IPS-20b (cell line): Measurements from ENCODE around the gene SGSM2.
A peak's percentile ranks its signal among the peaks of the same experiment; 100 is the strongest.

Experiments used
- H3K27ac ChIP-seq: one replicate; pipeline ENCODE4 v1.5.1; 2013; ENCODE audit warnings: low read length
- H3K27me3 ChIP-seq: 2 replicates; pipeline ENCODE4 v1.6.1; 2013; ENCODE audit warnings: mild to moderate bottlenecking, low read length, inconsistent platforms; ENCODE audit not compliant: insufficient read depth
- H3K36me3 ChIP-seq: 2 replicates; pipeline ENCODE4 v1.6.1; 2013; ENCODE audit warnings: low read depth, mild to moderate bottlenecking, inconsistent platforms, low read length, moderate library complexity; ENCODE audit not compliant: insufficient read depth
- H3K4me1 ChIP-seq: 2 replicates; pipeline ENCODE4 v1.6.1; 2013; ENCODE audit warnings: mild to moderate bottlenecking, control low read depth, inconsistent platforms, low read length, moderate library complexity; ENCODE audit not compliant: insufficient read depth
- H3K4me3 ChIP-seq: 2 replicates; pipeline ENCODE4 v1.5.1; 2013; ENCODE audit warnings: mild to moderate bottlenecking, low read length, inconsistent platforms
- H3K9ac ChIP-seq: 2 replicates; pipeline ENCODE4 v1.6.1; 2013; ENCODE audit warnings: low read depth, mild to moderate bottlenecking, inconsistent platforms, low read length, moderate library complexity
- H3K9me3 ChIP-seq: 2 replicates; pipeline ENCODE4 v1.6.1; 2013; ENCODE audit warnings: mild to moderate bottlenecking, low read depth, low read length, inconsistent platforms; ENCODE audit not compliant: insufficient read depth

The SGSM2 gene

DNA sequence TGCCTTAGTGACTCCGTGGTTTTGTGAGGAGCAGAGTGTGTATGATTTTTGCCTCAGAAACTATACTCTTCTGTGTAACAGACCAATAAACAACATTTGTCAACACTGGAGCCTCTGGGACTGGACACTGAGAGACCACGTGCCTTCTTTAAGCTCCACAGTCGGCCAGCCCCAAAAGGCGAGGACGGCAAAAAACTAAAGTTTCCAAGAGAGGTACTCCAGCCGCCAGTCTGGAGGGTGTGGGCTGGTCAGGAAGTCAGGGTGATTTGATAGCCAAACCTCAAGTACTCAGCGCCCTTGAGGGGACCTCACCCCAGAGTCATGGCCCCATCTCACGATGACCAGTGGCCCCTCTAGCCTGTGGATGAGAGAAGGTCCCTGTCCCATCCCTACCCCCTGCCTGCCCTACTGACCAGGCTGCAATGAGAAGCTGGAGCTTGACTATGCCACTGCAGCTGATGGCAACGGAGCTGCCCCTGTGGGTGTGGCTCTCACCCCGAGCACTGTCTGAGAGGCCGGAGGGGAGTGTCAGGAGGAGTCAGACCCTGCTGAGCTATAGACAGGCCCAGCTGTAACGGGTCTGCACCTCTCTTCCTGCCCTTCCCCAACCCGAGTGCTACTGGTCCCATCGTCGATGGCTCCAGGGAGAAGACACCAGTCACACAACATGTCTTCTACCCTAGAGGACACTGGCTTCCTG, 43.8 kb downstream of the SGSM2 start:
- no peak overlapping the region for H3K9ac ChIP-seq
- H3K4me3 ChIP-seq: no peak overlapping the region
- H3K27ac ChIP-seq: no peak overlapping the region
- no peaks in the 10 kb centered on the region for H3K9me3 ChIP-seq
- H3K36me3 ChIP-seq: peaks cover 12% of the 10 kb centered on the region; the same call in 1 of the 2 replicates
- H3K4me1 ChIP-seq: no peaks in the 10 kb centered on the region; the same call in 1 of the 2 replicates
- H3K27me3 ChIP-seq: no peaks in the 10 kb centered on the region

DNA sequence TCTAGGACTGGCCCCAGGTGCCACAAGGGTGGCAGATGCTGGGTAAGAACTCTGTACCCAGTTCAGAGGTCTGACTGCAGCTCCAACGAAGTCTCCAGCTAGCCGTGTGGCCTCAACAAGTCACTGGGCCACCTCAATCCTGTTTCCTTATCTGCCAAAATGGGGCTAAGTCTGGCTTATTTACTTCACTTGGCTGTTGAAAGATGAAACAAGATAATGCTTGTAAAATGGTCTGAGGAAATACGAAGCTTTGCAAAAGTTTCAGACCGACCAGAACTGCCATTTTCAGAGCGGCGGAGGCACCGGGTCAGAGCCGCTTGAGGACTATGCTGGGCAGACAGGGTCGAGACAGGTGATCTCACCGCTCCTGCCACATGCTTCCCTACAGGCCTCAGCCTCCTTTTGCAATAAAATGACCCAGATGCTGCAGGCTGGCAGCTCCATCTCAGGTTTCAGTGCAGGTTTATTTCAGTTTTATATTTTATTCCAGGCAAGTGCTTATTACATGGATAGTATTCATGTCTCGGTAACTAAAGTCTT, 46.4 kb downstream of the SGSM2 start:
- Histone ChIP-seq H3K27me3 (no peaks in the 10 kb centered on the region), H3K9ac (peak overlapping the region; percentile 25; the same call in 1 of the 2 replicates), H3K36me3 (peaks cover 5% of the 10 kb centered on the region; the same call in 1 of the 2 replicates), H3K9me3 (no peaks in the 10 kb centered on the region), H3K27ac (no peak overlapping the region), H3K4me1 (no peaks in the 10 kb centered on the region; the same call in 1 of the 2 replicates), H3K4me3 (no peak overlapping the region)

DNA sequence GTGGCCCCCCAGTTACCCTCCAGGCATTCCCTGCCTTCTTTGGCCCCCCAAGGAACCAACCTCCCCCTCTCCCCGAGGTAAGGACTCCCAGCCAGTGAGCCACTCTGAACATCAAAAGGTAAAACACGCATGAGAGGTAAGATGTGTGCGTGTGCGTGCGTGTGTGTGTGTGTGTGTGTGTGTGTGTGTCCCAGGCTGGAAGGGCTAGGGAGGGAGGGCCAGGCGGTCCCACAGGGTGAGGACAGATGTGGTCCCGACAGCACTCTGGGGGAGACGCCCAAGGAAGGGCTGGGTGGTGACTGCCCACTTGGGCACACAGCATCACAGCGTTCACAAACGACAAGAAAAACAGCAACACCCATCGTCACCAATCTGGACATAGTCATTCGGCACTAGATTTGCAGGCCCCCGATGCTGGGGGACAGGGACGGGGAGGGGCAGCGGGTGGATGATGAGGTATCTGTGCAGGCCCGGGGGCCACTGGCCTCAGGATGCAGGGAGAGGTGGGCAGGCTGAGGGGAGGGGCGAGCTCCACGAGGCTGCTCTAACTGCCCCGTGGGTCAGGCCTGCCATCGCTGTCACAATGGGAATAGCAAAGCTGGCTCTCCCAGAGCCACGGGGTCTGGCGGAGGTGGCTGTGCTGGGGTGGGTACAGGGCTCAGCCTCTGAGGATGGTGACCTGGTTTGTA, 47.3 kb downstream of the SGSM2 start:
- no peak overlapping the region for H3K27ac ChIP-seq
- H3K27me3 ChIP-seq: no peaks in the 10 kb centered on the region
- H3K4me3 ChIP-seq: no peak overlapping the region
- H3K36me3 ChIP-seq: no peaks in the 10 kb centered on the region
- no peak overlapping the region for H3K9ac ChIP-seq
- no peaks in the 10 kb centered on the region; the same call in 1 of the 2 replicates for H3K4me1 ChIP-seq
- no peaks in the 10 kb centered on the region for H3K9me3 ChIP-seq

DNA sequence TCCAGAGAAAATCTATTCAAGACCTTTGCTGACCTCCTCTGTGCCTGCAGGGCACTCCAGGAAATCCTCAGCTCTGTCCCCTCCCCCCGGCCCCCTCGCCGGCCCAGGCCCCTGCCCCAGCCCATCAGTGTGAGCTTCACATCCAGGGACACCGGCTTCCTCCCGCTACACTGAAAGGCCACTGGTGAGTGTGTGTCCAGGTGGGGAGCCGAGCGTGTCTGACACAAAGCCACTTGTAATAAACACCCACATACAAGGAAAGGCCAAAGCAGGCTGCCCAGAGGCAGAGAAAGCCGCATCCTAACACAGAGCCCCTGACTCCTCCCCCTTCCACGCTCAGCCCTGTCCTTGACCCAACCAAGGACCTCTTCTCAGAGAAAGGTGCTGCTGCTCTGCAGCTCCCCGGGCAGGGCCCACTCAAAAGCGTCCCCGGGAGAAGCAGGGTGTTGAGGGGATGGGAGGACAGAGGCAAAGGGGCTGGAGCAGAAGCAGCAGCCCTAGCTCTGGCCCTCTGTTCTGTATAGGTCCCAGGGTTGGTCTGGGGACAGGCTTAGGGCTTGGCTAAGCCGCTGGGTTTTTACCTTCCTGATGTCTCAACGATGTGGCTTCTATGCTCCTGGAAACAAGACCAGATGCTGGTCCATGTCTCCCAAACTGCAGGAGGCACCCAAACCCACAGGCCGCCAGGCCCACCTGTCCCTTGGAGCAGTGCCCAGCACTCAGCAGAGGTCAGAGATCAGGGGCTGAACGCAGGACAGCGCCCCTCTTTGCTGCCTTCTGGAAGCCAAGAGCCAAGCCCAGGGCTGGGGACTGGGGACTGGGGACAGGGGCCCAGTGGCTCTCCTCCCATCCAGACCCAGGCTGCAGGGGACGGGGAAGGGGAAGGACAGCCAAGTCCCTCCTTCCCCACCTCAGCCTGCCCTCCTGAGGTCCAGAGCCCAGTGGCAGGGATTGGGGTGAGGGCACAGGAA, 48.2 kb downstream of the SGSM2 start:
- Histone ChIP-seq H3K4me1 (no peaks in the 10 kb centered on the region; the same call in 1 of the 2 replicates), H3K9me3 (no peaks in the 10 kb centered on the region), H3K27ac (no peak overlapping the region), H3K9ac (no peak overlapping the region), H3K4me3 (no peak overlapping the region), H3K36me3 (peaks cover 3% of the 10 kb centered on the region; the same call in 1 of the 2 replicates), H3K27me3 (no peaks in the 10 kb centered on the region)

DNA sequence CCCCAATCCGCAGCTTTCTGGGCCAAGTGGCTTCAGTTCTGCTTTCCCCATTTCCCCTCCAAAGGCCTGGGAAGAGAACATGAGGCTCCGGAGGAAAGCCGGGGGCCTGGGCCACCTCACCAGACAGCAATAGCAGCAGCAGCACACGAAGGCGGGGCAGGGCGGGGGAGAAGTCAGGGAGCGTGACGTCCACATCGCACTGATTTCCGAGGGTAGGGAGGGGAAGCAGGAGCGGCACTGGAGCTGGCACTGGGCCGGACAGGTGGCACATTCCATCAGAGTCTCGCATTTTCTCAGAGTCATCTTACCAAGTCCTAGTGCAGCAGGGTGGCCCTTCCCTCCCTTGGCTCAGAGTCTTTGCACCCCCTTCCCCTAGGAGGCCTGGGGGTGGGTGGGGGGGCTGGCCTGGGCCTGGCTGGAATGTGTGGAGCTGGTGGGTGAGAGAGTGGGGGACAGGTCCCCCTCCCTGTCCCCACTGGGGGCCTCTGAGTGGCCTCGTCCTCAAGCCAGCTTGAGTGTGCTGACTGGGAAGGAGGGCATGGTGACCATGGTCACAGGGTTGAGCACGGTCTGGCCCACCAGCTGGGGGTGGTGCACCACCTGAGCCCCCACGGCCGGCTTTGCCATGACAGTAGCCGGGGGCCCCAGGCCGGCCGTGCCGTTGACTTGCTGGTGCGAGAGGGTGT, 49.2 kb downstream of the SGSM2 start:
- no peak overlapping the region for H3K9ac ChIP-seq
- no peak overlapping the region for H3K4me3 ChIP-seq
- H3K4me1 ChIP-seq: no peaks in the 10 kb centered on the region; the same call in 1 of the 2 replicates
- H3K36me3 ChIP-seq: peaks cover 5% of the 10 kb centered on the region; the same call in 1 of the 2 replicates
- H3K9me3 ChIP-seq: no peaks in the 10 kb centered on the region
- H3K27ac ChIP-seq: no peak overlapping the region
- H3K27me3 ChIP-seq: no peaks in the 10 kb centered on the region

DNA sequence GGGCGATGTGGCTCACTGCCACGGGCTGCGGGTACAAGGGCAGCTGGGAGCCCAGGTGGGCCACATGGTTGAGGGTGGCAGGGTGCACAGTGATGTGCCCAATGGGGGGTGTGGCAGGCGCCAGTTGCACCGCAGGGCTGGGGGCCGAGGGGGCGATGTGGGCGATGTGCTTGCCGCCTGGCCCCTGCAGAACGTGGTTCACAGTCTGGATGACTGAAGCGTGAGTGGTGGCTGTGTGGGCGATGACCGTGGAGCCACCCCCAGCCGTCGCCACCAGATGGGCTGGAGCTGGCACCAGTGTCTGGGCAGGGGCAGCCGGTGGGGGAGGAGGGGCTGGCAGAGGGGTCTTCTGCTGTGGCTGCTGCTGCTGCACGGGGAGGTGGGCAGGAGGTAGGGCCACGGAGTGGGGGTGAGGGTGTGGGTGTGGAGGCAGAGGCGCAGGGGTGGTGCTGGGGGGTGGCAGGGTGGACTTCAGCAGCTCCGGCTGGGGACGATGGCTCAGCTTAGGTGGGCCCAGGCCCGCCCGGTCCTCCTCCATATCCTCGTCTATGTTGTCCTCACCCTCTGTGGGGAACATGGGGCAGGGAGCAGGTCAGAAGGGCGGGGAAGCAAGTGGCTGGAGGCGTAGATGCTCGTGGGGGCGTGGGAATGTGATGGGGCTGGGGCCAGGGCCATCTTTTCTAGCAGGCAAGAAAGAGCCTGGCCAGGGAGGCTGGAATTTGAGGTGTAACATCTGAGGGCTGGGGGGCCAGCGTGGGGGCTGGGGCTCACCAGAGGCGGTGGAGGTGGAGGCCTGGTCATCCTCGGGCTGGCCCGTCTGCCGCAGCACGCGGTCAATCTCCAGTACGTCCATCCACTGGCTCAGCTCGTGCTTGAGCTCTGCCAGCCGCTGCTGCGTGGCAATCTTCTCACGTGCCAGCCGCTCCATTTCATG, 50.1 kb downstream of the SGSM2 start:
- peaks cover 5% of the 10 kb centered on the region; the same call in 1 of the 2 replicates for H3K36me3 ChIP-seq
- H3K9ac ChIP-seq: no peak overlapping the region
- no peaks in the 10 kb centered on the region for H3K27me3 ChIP-seq
- no peak overlapping the region for H3K27ac ChIP-seq
- H3K4me1 ChIP-seq: no peaks in the 10 kb centered on the region; the same call in none of the 2 replicates
- H3K4me3 ChIP-seq: no peak overlapping the region
- no peaks in the 10 kb centered on the region for H3K9me3 ChIP-seq

DNA sequence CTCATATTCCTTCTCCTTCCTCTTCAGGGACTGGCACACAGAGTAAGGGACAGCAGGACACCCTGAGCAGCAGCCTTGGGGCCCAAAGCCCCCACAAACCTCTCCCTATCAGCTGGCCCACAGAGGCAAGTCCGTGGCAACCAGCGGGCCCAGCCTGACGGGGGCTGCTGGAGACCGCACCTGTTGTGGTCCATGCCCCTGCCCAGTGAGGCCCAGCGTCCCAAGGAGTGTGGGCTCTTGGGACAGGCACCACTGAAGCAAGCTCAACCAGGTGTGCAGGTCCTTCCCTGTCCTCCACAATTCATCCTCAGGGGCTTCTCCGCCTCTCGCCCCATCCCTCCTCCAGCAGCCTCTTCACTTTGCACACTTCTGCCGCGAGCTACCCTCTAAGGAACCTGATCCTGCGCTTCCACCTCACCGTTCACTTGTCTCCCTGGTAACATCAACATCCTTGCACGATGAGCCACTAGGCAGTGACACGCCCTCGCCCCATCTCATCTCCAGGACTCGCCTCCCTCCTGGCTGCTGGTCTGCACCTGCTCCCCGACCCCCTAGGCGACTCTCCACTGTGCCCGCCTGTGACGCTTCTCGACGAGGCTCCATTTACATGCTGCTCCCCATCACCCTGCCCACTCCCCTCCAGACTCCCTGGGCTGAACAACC, 50.9 kb downstream of the SGSM2 start:
- Histone ChIP-seq H3K27me3 (no peaks in the 10 kb centered on the region), H3K9ac (no peak overlapping the region), H3K9me3 (no peaks in the 10 kb centered on the region), H3K36me3 (peaks cover 5% of the 10 kb centered on the region; the same call in 1 of the 2 replicates), H3K4me3 (no peak overlapping the region), H3K4me1 (no peaks in the 10 kb centered on the region; the same call in none of the 2 replicates), H3K27ac (no peak overlapping the region)

DNA sequence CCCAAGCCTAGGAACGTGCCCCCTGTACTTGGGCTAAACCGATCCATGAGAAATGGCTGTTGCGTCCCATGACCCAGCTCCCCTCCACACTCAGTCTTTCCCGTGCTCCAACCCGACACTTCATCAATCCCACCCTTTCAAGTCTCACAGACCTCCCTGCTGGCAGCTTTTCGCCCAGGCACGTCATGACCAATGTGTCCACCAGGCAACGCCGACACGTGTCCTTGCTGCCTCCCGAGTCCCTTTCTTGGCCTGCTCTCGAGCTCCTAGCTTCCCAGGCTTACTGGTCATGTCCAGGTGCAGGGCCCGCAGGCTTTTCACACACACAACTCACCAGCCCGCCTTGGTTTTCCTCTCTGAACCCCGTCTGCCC, 51.4 kb downstream of the SGSM2 start:
- no peak overlapping the region for H3K9ac ChIP-seq
- H3K27ac ChIP-seq: no peak overlapping the region
- H3K9me3 ChIP-seq: no peaks in the 10 kb centered on the region
- no peak overlapping the region for H3K4me3 ChIP-seq
- no peaks in the 10 kb centered on the region for H3K27me3 ChIP-seq
- no peaks in the 10 kb centered on the region; the same call in none of the 2 replicates for H3K4me1 ChIP-seq
- H3K36me3 ChIP-seq: peaks cover 5% of the 10 kb centered on the region; the same call in 1 of the 2 replicates

DNA sequence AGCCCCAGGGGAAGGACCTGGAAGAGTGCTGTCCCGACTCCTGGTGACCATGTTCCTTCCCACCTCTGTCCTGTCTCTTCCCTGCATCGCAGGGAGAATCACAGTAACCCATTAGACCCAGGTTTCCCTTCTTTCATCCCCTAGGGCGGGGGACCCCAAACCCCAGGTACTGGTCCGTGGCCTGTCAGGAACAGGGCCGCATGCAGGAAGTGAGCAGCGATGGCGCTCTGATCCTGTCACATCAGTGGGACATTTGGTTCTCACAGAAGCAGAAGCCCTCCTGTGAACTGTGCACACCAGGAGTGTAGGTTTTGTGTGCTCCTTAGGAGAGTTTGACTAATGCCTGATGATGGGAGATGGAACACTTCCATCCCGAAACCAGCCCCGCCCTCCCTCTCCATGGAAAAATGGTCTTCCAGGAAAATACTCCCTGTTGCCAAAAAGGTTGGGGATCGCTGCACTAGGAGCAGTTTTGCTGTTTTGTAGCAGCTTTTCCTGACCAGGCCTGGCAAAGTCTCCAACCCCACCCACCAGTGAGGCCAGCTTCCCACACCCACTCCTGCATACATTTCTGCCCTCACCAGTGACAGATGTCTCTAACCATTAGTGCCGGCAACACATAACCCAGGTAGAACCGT, 53.0 kb downstream of the SGSM2 start:
- no peak overlapping the region for H3K4me3 ChIP-seq
- H3K9me3 ChIP-seq: no peaks in the 10 kb centered on the region
- H3K9ac ChIP-seq: no peak overlapping the region
- H3K27ac ChIP-seq: no peak overlapping the region
- H3K36me3 ChIP-seq: peaks cover 5% of the 10 kb centered on the region; the same call in 1 of the 2 replicates
- H3K4me1 ChIP-seq: no peaks in the 10 kb centered on the region; the same call in 1 of the 2 replicates
- no peaks in the 10 kb centered on the region for H3K27me3 ChIP-seq
